Left ventricle myocardium superior (tissue), 1 donor: ENCODE results near the gene SLC6A6. TPM values are rescaled to one million over a fixed set of nuclear protein-coding genes. Genes with fewer than 3 reads are reported as not detected.
A peak's percentile ranks its signal among the peaks of the same experiment; 100 is the strongest.

ENCODE experiments used
- ATAC-seq: fragments of 200-7000 bp; cut with Tn5 transposase; one replicate; pipeline ENCODE4 v1.9.1; 2020; ENCODE audit warnings: mild to moderate bottlenecking, moderate library complexity
- DNase-seq: peaks from one replicate; pipeline ENCODE4 v3.0.0-alpha.2; 2020
- intact Hi-C: fragments of 100-400 bp; cut with micrococcal nuclease; formaldehyde crosslinking; loops from one replicate; pipeline ENCODE4 v1.11.0; 2022
- total RNA-seq: library from RNA; stranded (reverse); fragmentation: NEBNext Ultra II Directional; extraction: Animal tissue kit (Norgen Biotek cat#: 25700); gene quantifications from one replicate; pipeline ENCODE4 v1.2.1, GENCODE V29; 2021
- donor health status: DM: no; HTN: yes; CAD: no; lungs with severe emphysema.

The SLC6A6 gene
- total RNA-seq, 1 donor from 2014 or later, result 14.1 TPM

- intact Hi-C loops, result no loop called here
- no peak for ATAC-seq
- no peak for DNase-seq
These were observed 86.1 kb downstream of the SLC6A6 start for GRCh38 chr3:14488286-14489041.

- DNase-seq, result no peak
- intact Hi-C loops, result no loop called here
- ATAC-seq, result no peak
These were observed 87.2 kb downstream of the SLC6A6 start for GRCh38 chr3:14489641-14490040.

GRCh38 chr3:14490255-14490654 lies 87.8 kb downstream of the SLC6A6 start:
- intact Hi-C loops, result no loop called here
- ATAC-seq (no peak), DNase-seq (no peak)

- ATAC-seq (no peak), DNase-seq (no peak)
- intact Hi-C loops, result no loop called here
These were observed 88.4 kb downstream of the SLC6A6 start for GRCh38 chr3:14490831-14491230.

GRCh38 chr3:14491396-14492190 lies 89.2 kb downstream of the SLC6A6 start:
- ATAC-seq (peak; percentile 8), DNase-seq (no peak)
- intact Hi-C loops, result no loop called here

- no peak for DNase-seq
- no peak for ATAC-seq
- intact Hi-C loops, result no loop called here
These were observed 90.8 kb downstream of the SLC6A6 start for GRCh38 chr3:14492948-14493881.

GRCh38 chr3:14494279-14494972 lies 92.0 kb downstream of the SLC6A6 start:
- ATAC-seq, result no peak
- intact Hi-C loops, result no loop called here
- DNase-seq, result no peak

- DNase-seq, result no peak
- ATAC-seq, result no peak
- intact Hi-C loops, result no loop called here
These were observed 92.5 kb downstream of the SLC6A6 start for GRCh38 chr3:14494973-14495300.

GRCh38 chr3:14496351-14496750 lies 93.9 kb downstream of the SLC6A6 start:
- intact Hi-C loops, result no loop called here

GRCh38 chr3:14497321-14497720 lies 94.9 kb downstream of the SLC6A6 start:
- ATAC-seq (no peak), DNase-seq (no peak)
- intact Hi-C loops, result no loop called here

More at GRCh38 chr3:14496351-14496750, 93.9 kb downstream of the SLC6A6 start:
- no peak for DNase-seq
- ATAC-seq, result no peak

GRCh38 chr3:14502472-14502871 lies 100.1 kb downstream of the SLC6A6 start:
- ATAC-seq, result no peak
- DNase-seq, result no peak
- intact Hi-C loops, result no loop called here

GRCh38 chr3:14503033-14503705 lies 100.8 kb downstream of the SLC6A6 start:
- intact Hi-C loops, result no loop called here
- DNase-seq (no peak), ATAC-seq (no peak)

GRCh38 chr3:14503706-14504065 lies 101.3 kb downstream of the SLC6A6 start:
- intact Hi-C loops, result no loop called here
- no peak for DNase-seq
- ATAC-seq, result no peak

GRCh38 chr3:14505001-14505802 lies 102.8 kb downstream of the SLC6A6 start:
- no peak for ATAC-seq
- DNase-seq, result no peak
- intact Hi-C loops, result loop anchor here (5.0 kb wide), 1 partner anchor 42 kb away; no protein-coding TSS in a partner anchor

GRCh38 chr3:14505803-14506500 lies 103.5 kb downstream of the SLC6A6 start:
- ATAC-seq (no peak), DNase-seq (no peak)
- intact Hi-C loops, result loop anchor here (5.0 kb wide), 1 partner anchor 41 kb away; no protein-coding TSS in a partner anchor

- no peak for ATAC-seq
- DNase-seq, result no peak
- intact Hi-C loops, result loop anchor here (5.0 kb wide), 1 partner anchor 41 kb away; no protein-coding TSS in a partner anchor
These were observed 104.4 kb downstream of the SLC6A6 start for GRCh38 chr3:14506626-14507304.
